ENCODE results near the gene LSM4.

GRCh38 chr19:18351544-18351943 is 28.7 kb upstream of the LSM4 start:
- TF ChIP-seq CTCF (IDR thresholded peaks at IDR 0.05; ENCODE audit: insufficient read depth, low read length, poor library complexity, severe bottlenecking) (no peak), EZH2phosphoT487 (conservative IDR thresholded peaks at IDR 0.05; ENCODE audit: low read length) (no peak)
